ENCODE data around the gene PRRT1B. TPM values are rescaled to one million over a fixed set of nuclear protein-coding genes. Genes with fewer than 3 reads are reported as not detected.

The PRRT1B gene
- total and polyA plus RNA-seq, 2 experiments from 2014 or later, result 0.24 TPM; not detected in 1

DNA sequence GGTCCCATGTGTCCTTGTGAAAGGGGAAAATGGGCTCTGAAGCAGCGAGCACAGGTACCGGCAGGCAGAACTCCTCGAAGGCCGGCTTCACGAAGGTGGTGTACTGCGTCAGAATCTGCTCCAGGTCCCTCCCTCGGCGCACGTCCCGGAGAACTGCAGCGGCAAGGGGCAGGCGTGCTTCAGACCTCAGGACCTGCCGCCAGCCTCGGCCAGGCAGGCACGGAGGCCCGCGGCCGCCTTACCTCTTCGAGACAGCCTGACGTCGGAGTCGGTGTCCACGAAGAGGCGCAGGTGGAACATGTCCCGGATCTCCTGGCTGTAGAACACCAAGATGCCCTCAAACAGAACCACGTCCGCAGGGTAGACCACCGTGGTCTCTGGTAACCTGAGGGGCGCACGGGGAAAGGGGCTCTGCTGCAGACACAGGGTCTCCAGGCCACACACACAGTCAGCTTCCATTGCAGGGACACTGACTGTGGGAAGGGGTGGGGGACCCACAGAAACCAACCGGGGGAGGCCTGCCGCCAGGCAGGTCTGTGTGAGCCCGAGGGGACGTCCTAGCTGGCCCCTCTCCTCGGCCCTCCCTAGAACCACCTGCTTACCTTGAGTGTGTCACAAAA is 16.3 kb upstream of the PRRT1B start:
- no peaks in the 10 kb centered on the region for H3K9me2 ChIP-seq (ENCODE audit: insufficient read depth)
- Mint-ChIP-seq H3K4me1 (peaks cover 6% of the 10 kb centered on the region; the same call in 2 of the 3 replicates), H3K9me3 (no peaks in the 10 kb centered on the region), H3K4me3 (no peak overlapping the region; the same call in 2 of the 3 replicates), H3K36me3 (ENCODE audit: low read depth) (peaks cover 59% of the 10 kb centered on the region), H3K27ac (no peak overlapping the region), H3K27me3 (ENCODE audit: insufficient read depth, low read depth, poor library complexity) (peaks cover 7% of the 10 kb centered on the region)
- TF ChIP-seq POLR2AphosphoS5 (IDR thresholded peaks at IDR 0.05; ENCODE audit: low read depth) (no peak), CREB1 (CRISPR knock-in tag; IDR thresholded peaks at IDR 0.05; ENCODE audit: low read depth) (no peak), ZNF114 (CRISPR knock-in tag; IDR thresholded peaks at IDR 0.05) (no peak), JUNB (IDR thresholded peaks at IDR 0.05; ENCODE audit: unreplicated experiment) (no peak), NANOG (IDR thresholded peaks at IDR 0.05; ENCODE audit: borderline replicate concordance) (no peak), EZH2 (IDR thresholded peaks at IDR 0.05; ENCODE audit: low read depth, unreplicated experiment) (no peak), STAT1 (IDR thresholded peaks at IDR 0.05; ENCODE audit: unreplicated experiment) (no peak), ZNF331 (CRISPR knock-in tag; IDR thresholded peaks at IDR 0.05; ENCODE audit: low read depth) (no peak), EZH2phosphoT487 (IDR thresholded peaks at IDR 0.05; ENCODE audit: unreplicated experiment) (no peak)
- TF ChIP-seq, protein P1, sequence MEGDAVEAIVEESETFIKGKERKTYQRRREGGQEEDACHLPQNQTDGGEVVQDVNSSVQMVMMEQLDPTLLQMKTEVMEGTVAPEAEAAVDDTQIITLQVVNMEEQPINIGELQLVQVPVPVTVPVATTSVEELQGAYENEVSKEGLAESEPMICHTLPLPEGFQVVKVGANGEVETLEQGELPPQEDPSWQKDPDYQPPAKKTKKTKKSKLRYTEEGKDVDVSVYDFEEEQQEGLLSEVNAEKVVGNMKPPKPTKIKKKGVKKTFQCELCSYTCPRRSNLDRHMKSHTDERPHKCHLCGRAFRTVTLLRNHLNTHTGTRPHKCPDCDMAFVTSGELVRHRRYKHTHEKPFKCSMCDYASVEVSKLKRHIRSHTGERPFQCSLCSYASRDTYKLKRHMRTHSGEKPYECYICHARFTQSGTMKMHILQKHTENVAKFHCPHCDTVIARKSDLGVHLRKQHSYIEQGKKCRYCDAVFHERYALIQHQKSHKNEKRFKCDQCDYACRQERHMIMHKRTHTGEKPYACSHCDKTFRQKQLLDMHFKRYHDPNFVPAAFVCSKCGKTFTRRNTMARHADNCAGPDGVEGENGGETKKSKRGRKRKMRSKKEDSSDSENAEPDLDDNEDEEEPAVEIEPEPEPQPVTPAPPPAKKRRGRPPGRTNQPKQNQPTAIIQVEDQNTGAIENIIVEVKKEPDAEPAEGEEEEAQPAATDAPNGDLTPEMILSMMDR (conservative IDR thresholded peaks at IDR 0.05; ENCODE audit: low read depth in 2 of 2), result no peak
- TF ChIP-seq, protein P2, sequence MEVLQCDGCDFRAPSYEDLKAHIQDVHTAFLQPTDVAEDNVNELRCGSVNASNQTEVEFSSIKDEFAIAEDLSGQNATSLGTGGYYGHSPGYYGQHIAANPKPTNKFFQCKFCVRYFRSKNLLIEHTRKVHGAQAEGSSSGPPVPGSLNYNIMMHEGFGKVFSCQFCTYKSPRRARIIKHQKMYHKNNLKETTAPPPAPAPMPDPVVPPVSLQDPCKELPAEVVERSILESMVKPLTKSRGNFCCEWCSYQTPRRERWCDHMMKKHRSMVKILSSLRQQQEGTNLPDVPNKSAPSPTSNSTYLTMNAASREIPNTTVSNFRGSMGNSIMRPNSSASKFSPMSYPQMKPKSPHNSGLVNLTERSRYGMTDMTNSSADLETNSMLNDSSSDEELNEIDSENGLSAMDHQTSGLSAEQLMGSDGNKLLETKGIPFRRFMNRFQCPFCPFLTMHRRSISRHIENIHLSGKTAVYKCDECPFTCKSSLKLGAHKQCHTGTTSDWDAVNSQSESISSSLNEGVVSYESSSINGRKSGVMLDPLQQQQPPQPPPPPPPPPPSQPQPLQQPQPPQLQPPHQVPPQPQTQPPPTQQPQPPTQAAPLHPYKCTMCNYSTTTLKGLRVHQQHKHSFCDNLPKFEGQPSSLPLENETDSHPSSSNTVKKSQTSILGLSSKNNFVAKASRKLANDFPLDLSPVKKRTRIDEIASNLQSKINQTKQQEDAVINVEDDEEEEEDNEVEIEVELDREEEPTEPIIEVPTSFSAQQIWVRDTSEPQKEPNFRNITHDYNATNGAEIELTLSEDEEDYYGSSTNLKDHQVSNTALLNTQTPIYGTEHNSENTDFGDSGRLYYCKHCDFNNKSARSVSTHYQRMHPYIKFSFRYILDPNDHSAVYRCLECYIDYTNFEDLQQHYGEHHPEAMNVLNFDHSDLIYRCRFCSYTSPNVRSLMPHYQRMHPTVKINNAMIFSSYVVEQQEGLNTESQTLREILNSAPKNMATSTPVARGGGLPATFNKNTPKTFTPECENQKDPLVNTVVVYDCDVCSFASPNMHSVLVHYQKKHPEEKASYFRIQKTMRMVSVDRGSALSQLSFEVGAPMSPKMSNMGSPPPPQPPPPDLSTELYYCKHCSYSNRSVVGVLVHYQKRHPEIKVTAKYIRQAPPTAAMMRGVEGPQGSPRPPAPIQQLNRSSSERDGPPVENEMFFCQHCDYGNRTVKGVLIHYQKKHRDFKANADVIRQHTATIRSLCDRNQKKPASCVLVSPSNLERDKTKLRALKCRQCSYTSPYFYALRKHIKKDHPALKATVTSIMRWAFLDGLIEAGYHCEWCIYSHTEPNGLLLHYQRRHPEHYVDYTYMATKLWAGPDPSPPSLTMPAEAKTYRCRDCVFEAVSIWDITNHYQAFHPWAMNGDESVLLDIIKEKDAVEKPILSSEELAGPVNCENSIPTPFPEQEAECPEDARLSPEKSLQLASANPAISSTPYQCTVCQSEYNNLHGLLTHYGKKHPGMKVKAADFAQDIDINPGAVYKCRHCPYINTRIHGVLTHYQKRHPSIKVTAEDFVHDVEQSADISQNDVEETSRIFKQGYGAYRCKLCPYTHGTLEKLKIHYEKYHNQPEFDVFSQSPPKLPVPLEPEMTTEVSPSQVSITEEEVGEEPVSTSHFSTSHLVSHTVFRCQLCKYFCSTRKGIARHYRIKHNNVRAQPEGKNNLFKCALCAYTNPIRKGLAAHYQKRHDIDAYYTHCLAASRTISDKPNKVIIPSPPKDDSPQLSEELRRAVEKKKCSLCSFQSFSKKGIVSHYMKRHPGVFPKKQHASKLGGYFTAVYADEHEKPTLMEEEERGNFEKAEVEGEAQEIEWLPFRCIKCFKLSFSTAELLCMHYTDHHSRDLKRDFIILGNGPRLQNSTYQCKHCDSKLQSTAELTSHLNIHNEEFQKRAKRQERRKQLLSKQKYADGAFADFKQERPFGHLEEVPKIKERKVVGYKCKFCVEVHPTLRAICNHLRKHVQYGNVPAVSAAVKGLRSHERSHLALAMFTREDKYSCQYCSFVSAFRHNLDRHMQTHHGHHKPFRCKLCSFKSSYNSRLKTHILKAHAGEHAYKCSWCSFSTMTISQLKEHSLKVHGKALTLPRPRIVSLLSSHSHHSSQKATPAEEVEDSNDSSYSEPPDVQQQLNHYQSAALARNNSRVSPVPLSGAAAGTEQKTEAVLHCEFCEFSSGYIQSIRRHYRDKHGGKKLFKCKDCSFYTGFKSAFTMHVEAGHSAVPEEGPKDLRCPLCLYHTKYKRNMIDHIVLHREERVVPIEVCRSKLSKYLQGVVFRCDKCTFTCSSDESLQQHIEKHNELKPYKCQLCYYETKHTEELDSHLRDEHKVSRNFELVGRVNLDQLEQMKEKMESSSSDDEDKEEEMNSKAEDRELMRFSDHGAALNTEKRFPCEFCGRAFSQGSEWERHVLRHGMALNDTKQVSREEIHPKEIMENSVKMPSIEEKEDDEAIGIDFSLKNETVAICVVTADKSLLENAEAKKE (CRISPR knock-in tag; IDR thresholded peaks at IDR 0.05), result no peak
- TF ChIP-seq, protein P3, sequence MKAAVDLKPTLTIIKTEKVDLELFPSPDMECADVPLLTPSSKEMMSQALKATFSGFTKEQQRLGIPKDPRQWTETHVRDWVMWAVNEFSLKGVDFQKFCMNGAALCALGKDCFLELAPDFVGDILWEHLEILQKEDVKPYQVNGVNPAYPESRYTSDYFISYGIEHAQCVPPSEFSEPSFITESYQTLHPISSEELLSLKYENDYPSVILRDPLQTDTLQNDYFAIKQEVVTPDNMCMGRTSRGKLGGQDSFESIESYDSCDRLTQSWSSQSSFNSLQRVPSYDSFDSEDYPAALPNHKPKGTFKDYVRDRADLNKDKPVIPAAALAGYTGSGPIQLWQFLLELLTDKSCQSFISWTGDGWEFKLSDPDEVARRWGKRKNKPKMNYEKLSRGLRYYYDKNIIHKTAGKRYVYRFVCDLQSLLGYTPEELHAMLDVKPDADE (IDR thresholded peaks at IDR 0.05), result no peak
- TF ChIP-seq, protein P4, sequence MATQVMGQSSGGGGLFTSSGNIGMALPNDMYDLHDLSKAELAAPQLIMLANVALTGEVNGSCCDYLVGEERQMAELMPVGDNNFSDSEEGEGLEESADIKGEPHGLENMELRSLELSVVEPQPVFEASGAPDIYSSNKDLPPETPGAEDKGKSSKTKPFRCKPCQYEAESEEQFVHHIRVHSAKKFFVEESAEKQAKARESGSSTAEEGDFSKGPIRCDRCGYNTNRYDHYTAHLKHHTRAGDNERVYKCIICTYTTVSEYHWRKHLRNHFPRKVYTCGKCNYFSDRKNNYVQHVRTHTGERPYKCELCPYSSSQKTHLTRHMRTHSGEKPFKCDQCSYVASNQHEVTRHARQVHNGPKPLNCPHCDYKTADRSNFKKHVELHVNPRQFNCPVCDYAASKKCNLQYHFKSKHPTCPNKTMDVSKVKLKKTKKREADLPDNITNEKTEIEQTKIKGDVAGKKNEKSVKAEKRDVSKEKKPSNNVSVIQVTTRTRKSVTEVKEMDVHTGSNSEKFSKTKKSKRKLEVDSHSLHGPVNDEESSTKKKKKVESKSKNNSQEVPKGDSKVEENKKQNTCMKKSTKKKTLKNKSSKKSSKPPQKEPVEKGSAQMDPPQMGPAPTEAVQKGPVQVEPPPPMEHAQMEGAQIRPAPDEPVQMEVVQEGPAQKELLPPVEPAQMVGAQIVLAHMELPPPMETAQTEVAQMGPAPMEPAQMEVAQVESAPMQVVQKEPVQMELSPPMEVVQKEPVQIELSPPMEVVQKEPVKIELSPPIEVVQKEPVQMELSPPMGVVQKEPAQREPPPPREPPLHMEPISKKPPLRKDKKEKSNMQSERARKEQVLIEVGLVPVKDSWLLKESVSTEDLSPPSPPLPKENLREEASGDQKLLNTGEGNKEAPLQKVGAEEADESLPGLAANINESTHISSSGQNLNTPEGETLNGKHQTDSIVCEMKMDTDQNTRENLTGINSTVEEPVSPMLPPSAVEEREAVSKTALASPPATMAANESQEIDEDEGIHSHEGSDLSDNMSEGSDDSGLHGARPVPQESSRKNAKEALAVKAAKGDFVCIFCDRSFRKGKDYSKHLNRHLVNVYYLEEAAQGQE (IDR thresholded peaks at IDR 0.05; ENCODE audit: unreplicated experiment), result no peak
- no peak overlapping the region for H2AFZ ChIP-seq
- H3K4me1 ChIP-seq (ENCODE audit: insufficient read depth), result 0 out of 2 replicates have a peak, but pooled peaks cover 4% of the 10 kb centered on the region
- H3F3A ChIP-seq (replicated peaks; ENCODE audit: low read depth), result 0 out of 2 replicates have a peak, but pooled peaks cover 4% of the 10 kb centered on the region
- peaks cover 6% of the 10 kb centered on the region; the same call in 1 of the 2 replicates for H3K79me2 ChIP-seq (replicated peaks; ENCODE audit: insufficient read depth)
- H4K20me1 ChIP-seq (replicated peaks; ENCODE audit: insufficient read depth), result no peaks in the 10 kb centered on the region; the same call in 1 of the 2 replicates
- no peak overlapping the region for H3K27ac ChIP-seq (ENCODE audit: low read depth)
- no peaks in the 10 kb centered on the region for H3K27me3 ChIP-seq (ENCODE audit: insufficient read depth)
- DNase-seq (ENCODE audit: low spot score) (no peak), ATAC-seq (no peak)
- H3K4me2 ChIP-seq, result no peak overlapping the region
- peaks cover 10% of the 10 kb centered on the region; the same call in 1 of the 2 replicates for H3K36me3 ChIP-seq (ENCODE audit: insufficient read depth)
- no peak overlapping the region for H3K4me3 ChIP-seq

All from GM23338 (cell line).